GM19324 (cell line): ENCODE data around the gene OR10A7.
"Not testable (repeated sequence)": the region's sequence is repeated elsewhere in the genome, so short reads cannot be mapped to it uniquely, and the experiment has no call there.

Source experiments
- ATAC-seq: cut with Tn5 transposase; IDR thresholded peaks from one replicate; pipeline ENCODE4 v1.9.1; 2021; ENCODE audit warnings: mild to moderate bottlenecking, moderate library complexity; ENCODE audit not compliant: unreplicated experiment, low FRiP score

OR10A7 gene

GRCh38 chr12:55220725-55221124 is at the start of gene OR10A7:
OR10A7 (plus strand) TSS chr12:55221025; CDS start chr12:55221025, 0 bp downstream.
- ATAC-seq, result no peak

- ATAC-seq, result no peak
Observed at GRCh38 chr12:55171445-55171844, 49.4 kb upstream of the OR10A7 start.

- not testable (repeated sequence) for ATAC-seq
Observed at GRCh38 chr12:55171846-55172245, 49.0 kb upstream of the OR10A7 start.

GRCh38 chr12:55172686-55173085 is 48.1 kb upstream of the OR10A7 start:
- ATAC-seq, result no peak

- no peak for ATAC-seq
Observed at GRCh38 chr12:55173456-55173855, 47.4 kb upstream of the OR10A7 start.

- ATAC-seq, result no peak
Observed at GRCh38 chr12:55188573-55188972, 32.3 kb upstream of the OR10A7 start.

- ATAC-seq, result peak; percentile 59
Observed at GRCh38 chr12:55188974-55189556, 31.8 kb upstream of the OR10A7 start.

- no peak for ATAC-seq
Observed at GRCh38 chr12:55194382-55194781, 26.4 kb upstream of the OR10A7 start.

GRCh38 chr12:55226523-55226922 is 5.7 kb downstream of the OR10A7 start:
- ATAC-seq, result no peak

- no peak for ATAC-seq
Observed at GRCh38 chr12:55227643-55228042, 6.8 kb downstream of the OR10A7 start.

GRCh38 chr12:55244309-55244708 is 23.5 kb downstream of the OR10A7 start, which contains the start of gene OR6C74:
OR6C74 (plus strand) TSS chr12:55244609; CDS start chr12:55247288, 2,679 bp downstream.
- no peak for ATAC-seq

GRCh38 chr12:55246159-55246558 is 25.3 kb downstream of the OR10A7 start:
- ATAC-seq, result no peak

- no peak for ATAC-seq
Observed at GRCh38 chr12:55250944-55251343, 30.1 kb downstream of the OR10A7 start.

- ATAC-seq, result no peak
Observed at GRCh38 chr12:55253281-55253680, 32.5 kb downstream of the OR10A7 start.

- no peak for ATAC-seq
Observed at GRCh38 chr12:55256831-55257230, 36.0 kb downstream of the OR10A7 start.

GRCh38 chr12:55258303-55258702 is 37.5 kb downstream of the OR10A7 start:
- no peak for ATAC-seq
